Gastrocnemius medialis (tissue), 4 donors: Measurements from ENCODE around the gene AFF3. TPM values are rescaled to one million over a fixed set of nuclear protein-coding genes. Genes with fewer than 3 reads are reported as not detected.

Experiments
- ATAC-seq, 2 donors: fragments of 150-250 bp; one replicate each; pipeline ENCODE4 v1.9.1; 2016
- DNase-seq, 2 donors: peaks; one replicate each; pipeline ENCODE4 v3.0.0-alpha.2; 2019
- H3K27ac ChIP-seq, 4 donors: fragments of 200-600 bp; sonication (generic); 1 replicate in 1 of 4; 2 replicates in 3 of 4; pipeline ENCODE4 v1.5.1; 2016 to 2018; ENCODE audit warnings: mild to moderate bottlenecking in 2 of 4, moderate library complexity in 1 of 4
- H3K27me3 ChIP-seq, 3 donors: fragments of 200-600 bp; sonication (generic) in 2 of 3; 1 replicate in 1 of 3; 2 replicates in 2 of 3; pipeline versions ENCODE4 v1.5.1 to v1.6.0; 2016 to 2019; ENCODE audit warnings: mild to moderate bottlenecking in 1 of 3, moderate library complexity in 1 of 3
- H3K36me3 ChIP-seq, 2 donors: fragments of 200-600 bp; sonication (generic) in 1 of 2; one replicate each; pipeline ENCODE4 v1.5.1; 2017 to 2018
- H3K4me1 ChIP-seq, 2 donors: fragments of 200-600 bp; sonication (generic) in 1 of 2; one replicate each; pipeline ENCODE4 v1.5.1; 2016 to 2017; ENCODE audit warnings: mild to moderate bottlenecking in 2 of 2
- H3K4me3 ChIP-seq, 4 donors: fragments of 200-600 bp; sonication (generic) in 3 of 4; 1 replicate in 1 of 4; 2 replicates in 3 of 4; pipeline ENCODE4 v1.5.1; 2016 to 2019; ENCODE audit warnings: mild to moderate bottlenecking in 2 of 4
- H3K9me3 ChIP-seq, 3 donors: fragments of 200-600 bp; sonication (generic) in 2 of 3; 1 replicate in 1 of 3; 2 replicates in 2 of 3; pipeline ENCODE4 v1.5.1; 2016 to 2019
- CTCF ChIP-seq, 5 experiments: fragments of 450-650 bp in 3 of 5; fragments of 200-600 bp in 2 of 5; sonication (generic) in 2 of 5; IDR thresholded peaks in 4 of 5; conservative IDR thresholded peaks in 1 of 5; 1 replicate in 4 of 5; 2 replicates in 1 of 5; pipeline ENCODE4 v1.5.1; 2016 to 2019; ENCODE audit warnings: antibody characterized with exemption in 5 of 5, mild to moderate bottlenecking in 3 of 5, moderate library complexity in 3 of 5
- POLR2A ChIP-seq, 2 donors: fragments of 450-650 bp; IDR thresholded peaks; one replicate each; pipeline ENCODE4 v1.6.1; 2017; ENCODE audit warnings: antibody characterized with exemption in 2 of 2, mild to moderate bottlenecking in 2 of 2, moderate library complexity in 2 of 2
- in situ Hi-C, 4 donors: fragments of 200-750 bp; cut with MboI; loops; one replicate each; pipeline versions ENCODE4 v1.15.0 to v1.8.0; 2017; ENCODE audit warnings: low sequenced_read_pairs in 4 of 4
- intact Hi-C: fragments of 100-400 bp; cut with DNase I; formaldehyde crosslinking; loops from one replicate; pipeline ENCODE4 v1.15.1; 2023; ENCODE audit warnings: low total_unique reads
- total RNA-seq, 4 donors: library from RNA; depleted of rRNA; stranded (reverse); fragments of >200 nt; gene quantifications; one replicate each; pipeline versions ENCODE4 v1.1.0 to v1.2.3, GENCODE V29; 2016

AFF3 gene
- total RNA-seq, 4 donors from 2014 or later: 0.22 to 0.55 (median 0.47) TPM

- ATAC-seq: no peak
- intact Hi-C loops: no loop called here
Measured at GRCh38 chr2:99840831-99841230, 301.6 kb downstream of the AFF3 start.

GRCh38 chr2:99836690-99837605 lies 305.4 kb downstream of the AFF3 start:
- in situ Hi-C loops (no loop called here), intact Hi-C loops (no loop called here)
- TF ChIP-seq CTCF (IDR thresholded peaks at IDR 0.05 in 4 of 5, conservative IDR thresholded peaks at IDR 0.05 in 1 of 5): no peak
- no peak for TF ChIP-seq POLR2A (IDR thresholded peaks at IDR 0.05)

More at GRCh38 chr2:99840831-99841230, 301.6 kb downstream of the AFF3 start:
- H3K4me3 ChIP-seq: no peak overlapping the region
- H3K9me3 ChIP-seq: no peaks in the 10 kb centered on the region
- no peaks in the 10 kb centered on the region for H3K27me3 ChIP-seq
- H3K4me1 ChIP-seq: no peaks in the 10 kb centered on the region
- in situ Hi-C loops: no loop called here
- TF ChIP-seq POLR2A (IDR thresholded peaks at IDR 0.05) (no peak), CTCF (IDR thresholded peaks at IDR 0.05 in 4 of 5, conservative IDR thresholded peaks at IDR 0.05 in 1 of 5) (no peak)
- DNase-seq: no peak
- no peaks in the 10 kb centered on the region for H3K36me3 ChIP-seq
- no peak overlapping the region for H3K27ac ChIP-seq

GRCh38 chr2:99834426-99834825 lies 308.0 kb downstream of the AFF3 start:
- DNase-seq: no peak
- TF ChIP-seq POLR2A (IDR thresholded peaks at IDR 0.05) (no peak), CTCF (IDR thresholded peaks at IDR 0.05 in 4 of 5, conservative IDR thresholded peaks at IDR 0.05 in 1 of 5) (no peak)
- H3K27me3 ChIP-seq: no peaks in the 10 kb centered on the region
- no peak overlapping the region for H3K4me3 ChIP-seq
- no peaks in the 10 kb centered on the region for H3K9me3 ChIP-seq
- no peak overlapping the region for H3K27ac ChIP-seq
- in situ Hi-C loops: no loop called here
- H3K36me3 ChIP-seq: no peaks in the 10 kb centered on the region
- H3K4me1 ChIP-seq: no peaks in the 10 kb centered on the region
- no peak for ATAC-seq
- intact Hi-C loops: no loop called here

More at GRCh38 chr2:99836690-99837605, 305.4 kb downstream of the AFF3 start:
- Histone ChIP-seq H3K27me3 (no peaks in the 10 kb centered on the region), H3K4me1 (no peaks in the 10 kb centered on the region), H3K27ac (no peak overlapping the region), H3K4me3 (no peak overlapping the region), H3K9me3 (no peaks in the 10 kb centered on the region), H3K36me3 (no peaks in the 10 kb centered on the region)
- no peak for DNase-seq
- ATAC-seq: no peak

- no peak for TF ChIP-seq POLR2A (IDR thresholded peaks at IDR 0.05)
- ATAC-seq (no peak), DNase-seq (no peak)
- in situ Hi-C loops (no loop called here), intact Hi-C loops (no loop called here)
- Histone ChIP-seq H3K27me3 (no peaks in the 10 kb centered on the region), H3K9me3 (no peaks in the 10 kb centered on the region), H3K4me3 (no peak overlapping the region), H3K27ac (no peak overlapping the region), H3K36me3 (no peaks in the 10 kb centered on the region), H3K4me1 (no peaks in the 10 kb centered on the region)
Measured at GRCh38 chr2:99833586-99834201, 308.7 kb downstream of the AFF3 start.

- H3K4me3 ChIP-seq: no peak overlapping the region
- in situ Hi-C loops: no loop called here
- H3K9me3 ChIP-seq: no peaks in the 10 kb centered on the region
- TF ChIP-seq CTCF (IDR thresholded peaks at IDR 0.05 in 4 of 5, conservative IDR thresholded peaks at IDR 0.05 in 1 of 5): no peak
- no peak for DNase-seq
- no peaks in the 10 kb centered on the region for H3K36me3 ChIP-seq
- no peaks in the 10 kb centered on the region for H3K4me1 ChIP-seq
- ATAC-seq: no peak
- H3K27ac ChIP-seq: no peak overlapping the region
- no peaks in the 10 kb centered on the region for H3K27me3 ChIP-seq
- intact Hi-C loops: no loop called here
Measured at GRCh38 chr2:99832926-99833325, 309.5 kb downstream of the AFF3 start.
